GM21717 (cell line): ENCODE data around the gene CST1.
"Not testable (repeated sequence)": the region's sequence is repeated elsewhere in the genome, so short reads cannot be mapped to it uniquely, and the experiment has no call there.

ENCODE experiments used
- ATAC-seq: cut with Tn5 transposase; IDR thresholded peaks from one replicate; pipeline ENCODE4 v1.9.1; 2021; ENCODE audit warnings: mild to moderate bottlenecking, moderate library complexity; ENCODE audit not compliant: unreplicated experiment

The CST1 gene

DNA sequence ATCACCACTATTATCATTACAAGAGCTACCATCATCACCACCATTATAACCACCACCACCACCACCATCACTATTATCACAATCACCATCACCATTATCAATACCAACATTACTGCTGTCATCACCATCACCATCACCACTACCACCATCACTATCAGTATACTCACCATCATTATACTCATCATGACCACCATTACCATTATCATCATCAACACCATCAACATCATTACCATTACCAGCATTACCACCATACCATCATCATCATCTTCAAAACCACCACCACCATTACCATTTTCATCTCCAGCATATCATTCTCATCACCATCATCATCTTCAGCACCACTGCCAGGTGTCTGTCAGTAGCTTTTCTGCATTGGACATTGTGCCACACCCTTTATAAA lies 39.0 kb downstream of the CST1 start:
- ATAC-seq = not testable (repeated sequence)

GRCh38 chr20:23710771-23711170 lies 40.0 kb downstream of the CST1 start:
- no peak for ATAC-seq

- no peak for ATAC-seq
These were observed 44.8 kb downstream of the CST1 start for GRCh38 chr20:23705895-23706294.

DNA sequence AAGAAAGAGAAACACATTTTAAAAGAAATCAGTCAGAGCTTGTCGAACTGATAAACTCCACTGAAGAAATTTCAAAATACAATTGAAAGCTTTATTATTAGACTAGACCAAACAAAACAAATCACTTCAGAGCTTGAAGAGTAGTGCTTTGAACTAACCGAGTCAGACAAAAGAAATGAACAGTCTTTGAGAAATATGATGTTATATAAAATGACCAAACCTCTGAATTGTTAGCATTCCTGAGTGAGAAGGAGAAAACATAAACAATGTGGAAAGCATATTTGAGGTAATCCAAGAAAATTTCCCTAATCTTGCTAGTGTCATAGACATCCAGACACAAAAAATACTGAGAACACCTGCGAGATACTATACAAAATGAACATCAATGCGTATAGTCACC lies 48.7 kb downstream of the CST1 start:
- no peak for ATAC-seq

DNA sequence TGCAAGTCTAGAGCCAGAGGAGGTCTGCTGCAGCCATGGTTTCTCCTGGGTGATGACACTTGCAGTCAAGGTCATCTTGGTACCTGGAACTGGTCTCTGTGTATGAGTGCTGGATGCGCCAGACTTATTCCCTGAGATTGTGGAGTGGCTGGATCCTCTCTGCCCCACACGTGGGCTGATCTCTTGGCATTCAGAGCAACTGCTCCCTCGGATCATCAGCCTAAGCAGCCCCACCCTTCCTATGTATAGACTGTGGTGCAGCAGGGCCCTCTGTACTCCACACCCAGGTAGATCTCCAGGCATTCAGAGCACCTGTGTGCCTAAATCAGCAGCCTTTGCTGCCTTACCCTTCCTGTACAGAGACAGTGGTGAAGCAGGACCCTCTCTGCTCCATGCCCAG lies 49.8 kb downstream of the CST1 start:
- ATAC-seq = no peak

DNA sequence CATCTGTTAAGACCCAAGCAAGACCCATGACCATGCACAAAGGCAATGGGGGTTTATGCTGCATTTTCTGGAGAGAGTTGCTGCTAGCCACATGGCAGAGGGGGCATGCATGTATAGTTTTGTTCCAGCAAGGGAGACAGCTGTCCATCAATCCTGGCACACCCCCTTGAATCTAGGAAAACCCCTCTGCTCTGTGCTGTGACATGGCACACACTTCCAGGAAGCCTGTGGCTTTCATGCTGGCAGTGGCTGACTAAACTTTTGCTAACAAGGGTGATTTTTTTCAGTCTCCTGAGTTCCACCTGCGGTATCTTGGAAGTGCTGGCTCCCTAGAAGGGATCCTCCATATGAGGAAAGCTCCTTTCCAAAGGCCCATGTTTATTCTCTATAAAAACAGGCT lies 52.8 kb downstream of the CST1 start:
- no peak for ATAC-seq
